Measurements from ENCODE around the gene UPF2.

- TF ChIP-seq, protein P1, sequence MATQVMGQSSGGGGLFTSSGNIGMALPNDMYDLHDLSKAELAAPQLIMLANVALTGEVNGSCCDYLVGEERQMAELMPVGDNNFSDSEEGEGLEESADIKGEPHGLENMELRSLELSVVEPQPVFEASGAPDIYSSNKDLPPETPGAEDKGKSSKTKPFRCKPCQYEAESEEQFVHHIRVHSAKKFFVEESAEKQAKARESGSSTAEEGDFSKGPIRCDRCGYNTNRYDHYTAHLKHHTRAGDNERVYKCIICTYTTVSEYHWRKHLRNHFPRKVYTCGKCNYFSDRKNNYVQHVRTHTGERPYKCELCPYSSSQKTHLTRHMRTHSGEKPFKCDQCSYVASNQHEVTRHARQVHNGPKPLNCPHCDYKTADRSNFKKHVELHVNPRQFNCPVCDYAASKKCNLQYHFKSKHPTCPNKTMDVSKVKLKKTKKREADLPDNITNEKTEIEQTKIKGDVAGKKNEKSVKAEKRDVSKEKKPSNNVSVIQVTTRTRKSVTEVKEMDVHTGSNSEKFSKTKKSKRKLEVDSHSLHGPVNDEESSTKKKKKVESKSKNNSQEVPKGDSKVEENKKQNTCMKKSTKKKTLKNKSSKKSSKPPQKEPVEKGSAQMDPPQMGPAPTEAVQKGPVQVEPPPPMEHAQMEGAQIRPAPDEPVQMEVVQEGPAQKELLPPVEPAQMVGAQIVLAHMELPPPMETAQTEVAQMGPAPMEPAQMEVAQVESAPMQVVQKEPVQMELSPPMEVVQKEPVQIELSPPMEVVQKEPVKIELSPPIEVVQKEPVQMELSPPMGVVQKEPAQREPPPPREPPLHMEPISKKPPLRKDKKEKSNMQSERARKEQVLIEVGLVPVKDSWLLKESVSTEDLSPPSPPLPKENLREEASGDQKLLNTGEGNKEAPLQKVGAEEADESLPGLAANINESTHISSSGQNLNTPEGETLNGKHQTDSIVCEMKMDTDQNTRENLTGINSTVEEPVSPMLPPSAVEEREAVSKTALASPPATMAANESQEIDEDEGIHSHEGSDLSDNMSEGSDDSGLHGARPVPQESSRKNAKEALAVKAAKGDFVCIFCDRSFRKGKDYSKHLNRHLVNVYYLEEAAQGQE (IDR thresholded peaks at IDR 0.05; ENCODE audit: insufficient read depth in 1 of 2, low read depth in 2 of 2, low read length in 2 of 2): no peak
- TF ChIP-seq POLR2AphosphoS5 (IDR thresholded peaks at IDR 0.05; ENCODE audit: low read depth, low read length) (no peak), SIN3A (IDR thresholded peaks at IDR 0.05; ENCODE audit: borderline replicate concordance, insufficient read depth, low read length) (no peak)
Observed at GRCh38 chr10:12073526-12073925, 30.9 kb upstream of the UPF2 start.
